Neural cell (in vitro differentiated cells): ENCODE measurements around the gene PRR5L. TPM values are rescaled to one million over a fixed set of nuclear protein-coding genes. Genes with fewer than 3 reads are reported as not detected.

Experiments used
- H2AFZ ChIP-seq: fragments of 200-600, 300-800 bp; sonication (generic), shearing (Covaris generic); 2 replicates; pipeline ENCODE4 v1.6.0; 2014; ENCODE audit warnings: low read depth, mild to moderate bottlenecking, antibody characterized with exemption, low read length, moderate library complexity
- H3F3A ChIP-seq: fragments of 200-600 bp; shearing (Covaris generic); 2 replicates; pipeline ENCODE4 v1.6.1; 2016; ENCODE audit warnings: mild to moderate bottlenecking, moderate library complexity, mixed read lengths, antibody characterized with exemption, low read length; ENCODE audit not compliant: insufficient read depth, poor library complexity, severe bottlenecking
- H3K27ac ChIP-seq: fragments of 200-600, 300-800 bp; sonication (generic), shearing (Covaris generic); 2 replicates; pipeline ENCODE4 v1.5.1; 2014; ENCODE audit warnings: mild to moderate bottlenecking, low read length, moderate library complexity
- H3K27me3 ChIP-seq: fragments of 300-800, 200-600 bp; sonication (generic), shearing (Covaris generic); 2 replicates; pipeline ENCODE4 v1.6.0; 2014; ENCODE audit warnings: mild to moderate bottlenecking, low read depth, low read length, moderate library complexity; ENCODE audit not compliant: insufficient read depth
- H3K36me3 ChIP-seq: fragments of 300-800, 200-600 bp; sonication (generic), shearing (Covaris generic); 2 replicates; pipeline ENCODE4 v1.5.1; 2014; ENCODE audit warnings: mild to moderate bottlenecking, antibody characterized with exemption, low read length, moderate library complexity; ENCODE audit not compliant: insufficient read depth
- H3K4me2 ChIP-seq: fragments of 300-800, 200-600 bp; sonication (generic), shearing (Covaris generic); 2 replicates; pipeline ENCODE4 v1.6.0; 2014; ENCODE audit warnings: mild to moderate bottlenecking, low read length
- H3K4me3 ChIP-seq: fragments of 300-800, 200-600 bp; sonication (generic), shearing (Covaris generic); 2 replicates; pipeline ENCODE4 v1.5.1; 2014; ENCODE audit warnings: mild to moderate bottlenecking, low read length, moderate library complexity
- H3K79me2 ChIP-seq: fragments of 200-600 bp; shearing (Covaris generic); replicated peaks from 2 replicates; pipeline ENCODE4 v1.6.0; 2014; ENCODE audit warnings: mild to moderate bottlenecking, low read length, moderate library complexity; ENCODE audit not compliant: insufficient read depth
- H3K9ac ChIP-seq: fragments of 300-800, 200-600 bp; sonication (generic), shearing (Covaris generic); 2 replicates; pipeline ENCODE4 v1.6.1; 2016; ENCODE audit warnings: mild to moderate bottlenecking, low read length, mixed read lengths
- H3K9me2 ChIP-seq: fragments of 200-600 bp; shearing (Covaris generic); 2 replicates; pipeline ENCODE4 v1.6.1; 2016; ENCODE audit warnings: mild to moderate bottlenecking, low read length, mixed read lengths; ENCODE audit not compliant: insufficient read depth
- H3K9me3 ChIP-seq: fragments of 200-600, 300-800 bp; sonication (generic), shearing (Covaris generic); 2 replicates; pipeline ENCODE4 v1.6.1; 2016; ENCODE audit warnings: mild to moderate bottlenecking, mixed run types, low read length, moderate library complexity, mixed read lengths
- H4K20me1 ChIP-seq: fragments of 200-600 bp; shearing (Covaris generic); 2 replicates; pipeline ENCODE4 v1.6.1; 2016; ENCODE audit warnings: mild to moderate bottlenecking, mixed run types; ENCODE audit not compliant: insufficient read depth
- EP300 ChIP-seq: fragments of 450-650 bp; conservative IDR thresholded peaks from 2 replicates; pipeline ENCODE4 v1.6.1; 2014; ENCODE audit warnings: antibody characterized with exemption, mild to moderate bottlenecking, moderate library complexity; ENCODE audit not compliant: poor library complexity, severe bottlenecking
- EZH2 ChIP-seq: fragments of 200-600, 300-800 bp; shearing (Covaris generic), sonication (generic); IDR thresholded peaks from 2 replicates; pipeline ENCODE4 v1.6.1; 2014; ENCODE audit warnings: antibody characterized with exemption, low read length, borderline replicate concordance, mild to moderate bottlenecking; ENCODE audit not compliant: insufficient read depth, poor library complexity, severe bottlenecking
- MXI1 ChIP-seq: fragments of 450-650 bp; conservative IDR thresholded peaks from 2 replicates; pipeline ENCODE4 v1.6.1; 2014; ENCODE audit warnings: antibody characterized with exemption, mild to moderate bottlenecking; ENCODE audit not compliant: poor library complexity, severe bottlenecking
- POLR2AphosphoS5 ChIP-seq: IDR thresholded peaks from 2 replicates; pipeline ENCODE4 v1.6.1; 2012
- RAD21 ChIP-seq: fragments of 450-650 bp; conservative IDR thresholded peaks from 2 replicates; pipeline ENCODE4 v1.6.1; 2014; ENCODE audit warnings: antibody characterized with exemption, mild to moderate bottlenecking, moderate library complexity
- SMC3 ChIP-seq: fragments of 450-650 bp; conservative IDR thresholded peaks from 2 replicates; pipeline ENCODE4 v1.6.1; 2014; ENCODE audit warnings: antibody characterized with exemption, mild to moderate bottlenecking, moderate library complexity; ENCODE audit not compliant: poor library complexity
- TAF1 ChIP-seq: IDR thresholded peaks from 2 replicates; pipeline ENCODE4 v1.6.1; 2012; ENCODE audit warnings: low read depth
- polyA plus RNA-seq: library from polyadenylated mRNA; depleted of rRNA; stranded (reverse); fragments of >200 nt; gene quantifications from 2 replicates; pipeline ENCODE4 v1.2.3, GENCODE V29; 2014
- TF ChIP-seq, protein P1 (sequence below): fragments of 450-650 bp; IDR thresholded peaks from 2 replicates; pipeline ENCODE4 v1.5.1; 2014; ENCODE audit warnings: antibody characterized with exemption, mild to moderate bottlenecking, moderate library complexity; ENCODE audit not compliant: poor library complexity, severe bottlenecking
- TF ChIP-seq, protein P2 (sequence below): IDR thresholded peaks from 2 replicates; pipeline ENCODE4 v1.6.1; 2012; ENCODE audit warnings: borderline replicate concordance

PRR5L gene
- polyA plus RNA-seq, 1 donor from 2014 or later = 0.22 TPM

DNA sequence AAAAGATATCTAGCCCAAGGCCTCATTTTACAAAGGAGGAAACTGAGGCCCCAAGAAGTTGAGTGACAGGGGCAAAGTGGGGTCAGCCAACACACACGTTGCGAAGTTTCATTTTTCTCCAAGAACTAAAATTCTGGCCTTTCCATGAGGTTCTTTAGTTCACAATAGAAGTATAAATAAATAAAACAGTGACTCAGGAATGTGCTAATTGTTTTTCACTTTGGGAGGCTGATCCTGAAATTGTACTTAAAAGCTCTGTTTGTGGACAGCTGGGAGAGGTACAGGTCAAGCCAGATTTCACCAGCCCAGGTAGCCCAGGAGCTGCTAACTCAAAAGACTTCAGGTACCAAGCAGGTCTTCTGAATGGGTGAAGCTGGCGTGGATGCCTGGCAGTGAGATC lies 108.7 kb downstream of the PRR5L start:
- no peak overlapping the region for H3K27ac ChIP-seq
- no peaks in the 10 kb centered on the region for H3F3A ChIP-seq
- H3K79me2 ChIP-seq = no peaks in the 10 kb centered on the region
- no peak overlapping the region for H3K9ac ChIP-seq
- no peak for TF ChIP-seq MXI1
- TF ChIP-seq POLR2AphosphoS5 = no peak
- TF ChIP-seq RAD21 = no peak
- TF ChIP-seq TAF1 = no peak
- H3K9me3 ChIP-seq = no peaks in the 10 kb centered on the region
- no peaks in the 10 kb centered on the region for H3K36me3 ChIP-seq
- no peak overlapping the region for H2AFZ ChIP-seq
- no peaks in the 10 kb centered on the region for H3K27me3 ChIP-seq
- H3K4me3 ChIP-seq = no peak overlapping the region
- H3K9me2 ChIP-seq = no peaks in the 10 kb centered on the region
- H3K4me2 ChIP-seq = no peak overlapping the region
- no peaks in the 10 kb centered on the region for H4K20me1 ChIP-seq

DNA sequence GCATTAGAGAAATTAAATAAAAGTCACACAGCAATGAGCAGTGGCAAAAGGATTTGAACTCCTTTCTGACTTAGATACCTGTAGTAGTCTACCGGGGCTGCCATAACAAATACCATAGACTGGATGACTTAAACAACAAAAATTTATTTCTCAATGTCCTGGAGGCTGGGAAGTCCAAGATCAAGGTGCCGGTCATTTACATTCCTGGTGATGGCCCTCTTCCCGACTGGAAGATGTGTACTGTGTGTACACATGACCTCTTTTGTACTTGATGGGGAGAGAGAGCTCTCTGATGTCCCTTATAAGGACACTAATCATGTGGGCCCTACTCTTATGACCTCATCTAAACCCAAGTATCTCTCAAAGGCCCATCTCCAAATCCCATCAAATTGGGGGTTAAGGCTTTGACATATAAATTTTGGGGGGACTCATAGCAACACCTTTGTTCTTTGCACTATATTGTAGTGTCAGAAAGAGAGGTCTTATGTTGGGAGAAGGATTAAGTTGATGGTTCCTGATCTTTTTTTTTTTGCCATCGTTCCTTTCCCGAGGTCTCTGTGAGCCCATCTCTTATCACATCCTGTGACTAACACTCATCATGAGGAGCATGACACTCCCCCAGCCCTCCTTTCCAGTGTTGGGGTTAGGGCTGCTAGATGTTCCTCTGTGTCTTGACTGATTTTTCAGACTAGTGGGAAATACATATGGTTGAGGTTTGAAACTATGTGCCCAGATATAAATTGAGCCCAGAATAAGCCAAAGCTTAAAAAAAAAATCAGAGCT lies 109.7 kb downstream of the PRR5L start:
- no peaks in the 10 kb centered on the region for H3K79me2 ChIP-seq
- no peak overlapping the region for H3K4me3 ChIP-seq
- H3K36me3 ChIP-seq = no peaks in the 10 kb centered on the region
- no peaks in the 10 kb centered on the region for H3K9me3 ChIP-seq
- no peaks in the 10 kb centered on the region for H3F3A ChIP-seq
- no peak overlapping the region for H2AFZ ChIP-seq
- no peaks in the 10 kb centered on the region for H3K27me3 ChIP-seq
- no peak overlapping the region for H3K27ac ChIP-seq
- H3K9me2 ChIP-seq = no peaks in the 10 kb centered on the region
- H4K20me1 ChIP-seq = no peaks in the 10 kb centered on the region
- no peak for TF ChIP-seq POLR2AphosphoS5
- TF ChIP-seq RAD21 = no peak
- TF ChIP-seq, protein P1, sequence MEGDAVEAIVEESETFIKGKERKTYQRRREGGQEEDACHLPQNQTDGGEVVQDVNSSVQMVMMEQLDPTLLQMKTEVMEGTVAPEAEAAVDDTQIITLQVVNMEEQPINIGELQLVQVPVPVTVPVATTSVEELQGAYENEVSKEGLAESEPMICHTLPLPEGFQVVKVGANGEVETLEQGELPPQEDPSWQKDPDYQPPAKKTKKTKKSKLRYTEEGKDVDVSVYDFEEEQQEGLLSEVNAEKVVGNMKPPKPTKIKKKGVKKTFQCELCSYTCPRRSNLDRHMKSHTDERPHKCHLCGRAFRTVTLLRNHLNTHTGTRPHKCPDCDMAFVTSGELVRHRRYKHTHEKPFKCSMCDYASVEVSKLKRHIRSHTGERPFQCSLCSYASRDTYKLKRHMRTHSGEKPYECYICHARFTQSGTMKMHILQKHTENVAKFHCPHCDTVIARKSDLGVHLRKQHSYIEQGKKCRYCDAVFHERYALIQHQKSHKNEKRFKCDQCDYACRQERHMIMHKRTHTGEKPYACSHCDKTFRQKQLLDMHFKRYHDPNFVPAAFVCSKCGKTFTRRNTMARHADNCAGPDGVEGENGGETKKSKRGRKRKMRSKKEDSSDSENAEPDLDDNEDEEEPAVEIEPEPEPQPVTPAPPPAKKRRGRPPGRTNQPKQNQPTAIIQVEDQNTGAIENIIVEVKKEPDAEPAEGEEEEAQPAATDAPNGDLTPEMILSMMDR = no peak
- no peak for TF ChIP-seq SMC3
- no peak for TF ChIP-seq EP300
- no peak for TF ChIP-seq MXI1
- TF ChIP-seq TAF1 = no peak
- TF ChIP-seq EZH2 = no peak
- TF ChIP-seq, protein P2, sequence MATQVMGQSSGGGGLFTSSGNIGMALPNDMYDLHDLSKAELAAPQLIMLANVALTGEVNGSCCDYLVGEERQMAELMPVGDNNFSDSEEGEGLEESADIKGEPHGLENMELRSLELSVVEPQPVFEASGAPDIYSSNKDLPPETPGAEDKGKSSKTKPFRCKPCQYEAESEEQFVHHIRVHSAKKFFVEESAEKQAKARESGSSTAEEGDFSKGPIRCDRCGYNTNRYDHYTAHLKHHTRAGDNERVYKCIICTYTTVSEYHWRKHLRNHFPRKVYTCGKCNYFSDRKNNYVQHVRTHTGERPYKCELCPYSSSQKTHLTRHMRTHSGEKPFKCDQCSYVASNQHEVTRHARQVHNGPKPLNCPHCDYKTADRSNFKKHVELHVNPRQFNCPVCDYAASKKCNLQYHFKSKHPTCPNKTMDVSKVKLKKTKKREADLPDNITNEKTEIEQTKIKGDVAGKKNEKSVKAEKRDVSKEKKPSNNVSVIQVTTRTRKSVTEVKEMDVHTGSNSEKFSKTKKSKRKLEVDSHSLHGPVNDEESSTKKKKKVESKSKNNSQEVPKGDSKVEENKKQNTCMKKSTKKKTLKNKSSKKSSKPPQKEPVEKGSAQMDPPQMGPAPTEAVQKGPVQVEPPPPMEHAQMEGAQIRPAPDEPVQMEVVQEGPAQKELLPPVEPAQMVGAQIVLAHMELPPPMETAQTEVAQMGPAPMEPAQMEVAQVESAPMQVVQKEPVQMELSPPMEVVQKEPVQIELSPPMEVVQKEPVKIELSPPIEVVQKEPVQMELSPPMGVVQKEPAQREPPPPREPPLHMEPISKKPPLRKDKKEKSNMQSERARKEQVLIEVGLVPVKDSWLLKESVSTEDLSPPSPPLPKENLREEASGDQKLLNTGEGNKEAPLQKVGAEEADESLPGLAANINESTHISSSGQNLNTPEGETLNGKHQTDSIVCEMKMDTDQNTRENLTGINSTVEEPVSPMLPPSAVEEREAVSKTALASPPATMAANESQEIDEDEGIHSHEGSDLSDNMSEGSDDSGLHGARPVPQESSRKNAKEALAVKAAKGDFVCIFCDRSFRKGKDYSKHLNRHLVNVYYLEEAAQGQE = no peak
- H3K4me2 ChIP-seq = no peak overlapping the region
- H3K9ac ChIP-seq = no peak overlapping the region
